NK-92 (cell line): ENCODE data around the gene PRR5.
"Not testable (repeated sequence)": the region's sequence is repeated elsewhere in the genome, so short reads cannot be mapped to it uniquely, and the experiment has no call there.

Experiments used
- DNase-seq: peaks from one replicate; lab custom pipeline; 2025; ENCODE audit not compliant: unreplicated experiment; lab: John Stamatoyannopoulos, UW

PRR5 gene

DNA sequence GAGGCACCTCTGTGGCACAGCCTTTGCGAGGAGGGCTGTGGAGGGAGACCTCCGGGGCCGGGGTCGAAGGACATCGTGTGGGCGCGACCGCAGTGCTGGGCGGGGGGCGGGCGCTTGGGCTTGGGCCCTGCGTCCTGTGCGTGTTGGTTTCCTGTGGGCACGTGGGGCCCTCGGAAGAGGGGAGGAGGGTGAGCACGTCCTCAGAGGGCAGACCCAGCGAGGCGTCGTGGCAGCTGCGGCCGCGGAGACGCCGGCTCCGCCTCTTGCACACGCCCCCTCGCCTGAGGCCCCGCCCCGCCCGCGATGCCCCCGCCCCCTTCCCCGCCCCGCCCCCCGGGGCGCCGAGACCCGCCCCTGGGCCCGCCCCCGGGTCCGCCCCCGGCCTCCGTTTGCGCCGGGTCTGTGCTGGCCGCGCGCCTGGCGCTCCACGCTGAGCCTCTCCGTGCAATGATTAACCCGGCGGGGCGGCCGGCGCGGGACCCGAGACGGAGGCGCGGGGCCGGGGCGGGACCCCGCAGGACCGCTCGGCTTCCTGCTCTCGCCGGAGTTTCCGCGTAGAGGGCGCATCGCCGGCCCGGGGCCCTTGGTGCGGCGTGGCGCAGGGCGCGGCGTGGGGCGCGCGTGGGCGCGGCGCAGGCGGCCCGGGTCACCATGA is at the start of gene PRR5:
PRR5 (plus strand) TSS at position 381 of the 655 bp plus-strand sequence; CDS start at position 652, 271 bp downstream.
- no peak for DNase-seq

GRCh38 chr22:44652866-44653265 is 49.1 kb upstream of the PRR5 start:
- DNase-seq: not testable (repeated sequence)

GRCh38 chr22:44658311-44658953 is 43.6 kb upstream of the PRR5 start:
- DNase-seq: no peak

- DNase-seq: no peak
Observed at GRCh38 chr22:44659140-44659539, 42.9 kb upstream of the PRR5 start.

GRCh38 chr22:44660051-44660830 is 41.8 kb upstream of the PRR5 start:
- no peak for DNase-seq

GRCh38 chr22:44661070-44661469 is 40.9 kb upstream of the PRR5 start:
- no peak for DNase-seq

DNA sequence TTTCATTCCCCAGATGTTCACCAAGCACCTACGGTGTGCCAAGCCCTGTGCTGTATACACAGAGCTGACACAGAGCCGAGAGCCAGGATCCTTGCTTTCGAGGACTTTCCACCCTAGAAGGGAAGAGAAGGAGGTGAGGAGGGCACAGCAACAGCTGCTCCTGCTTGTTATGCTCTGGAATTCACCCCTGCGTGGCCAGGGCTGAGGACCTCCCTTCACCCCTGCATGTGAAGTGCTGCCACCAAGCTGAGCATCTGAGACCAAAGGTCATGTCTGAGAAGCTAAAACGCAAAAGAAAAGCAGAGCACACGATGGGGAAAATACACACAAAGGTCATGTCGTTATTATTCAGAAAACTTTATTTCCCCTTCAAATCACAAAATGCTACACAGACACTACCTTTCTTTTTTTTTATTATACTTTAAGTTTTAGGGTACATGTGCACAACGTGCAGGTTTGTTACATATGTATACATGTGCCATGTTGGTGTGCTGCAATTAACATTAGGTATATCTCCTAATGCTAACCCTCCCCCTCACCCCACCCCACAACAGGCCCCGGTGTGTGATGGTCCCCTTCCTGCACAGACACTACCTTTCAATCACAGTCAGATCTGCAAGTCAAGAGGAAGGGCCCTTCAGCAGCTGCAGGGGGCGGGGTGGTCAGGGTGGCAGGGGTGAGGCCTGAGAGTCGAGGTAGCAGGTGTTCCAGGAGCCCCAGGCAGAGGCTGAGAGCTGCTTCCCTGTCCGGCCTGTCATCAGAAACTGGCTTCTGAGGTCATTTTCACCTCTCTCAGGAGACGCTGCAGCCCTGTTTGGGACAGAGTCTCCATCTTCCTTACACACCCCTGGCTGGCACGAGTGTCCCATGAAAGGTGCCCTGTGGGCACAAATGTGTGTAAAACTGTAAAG is 40.1 kb upstream of the PRR5 start:
- DNase-seq: no peak

- no peak for DNase-seq
Observed at GRCh38 chr22:44663256-44663999, 38.6 kb upstream of the PRR5 start.

GRCh38 chr22:44664149-44664548 is 37.9 kb upstream of the PRR5 start:
- no peak for DNase-seq

DNA sequence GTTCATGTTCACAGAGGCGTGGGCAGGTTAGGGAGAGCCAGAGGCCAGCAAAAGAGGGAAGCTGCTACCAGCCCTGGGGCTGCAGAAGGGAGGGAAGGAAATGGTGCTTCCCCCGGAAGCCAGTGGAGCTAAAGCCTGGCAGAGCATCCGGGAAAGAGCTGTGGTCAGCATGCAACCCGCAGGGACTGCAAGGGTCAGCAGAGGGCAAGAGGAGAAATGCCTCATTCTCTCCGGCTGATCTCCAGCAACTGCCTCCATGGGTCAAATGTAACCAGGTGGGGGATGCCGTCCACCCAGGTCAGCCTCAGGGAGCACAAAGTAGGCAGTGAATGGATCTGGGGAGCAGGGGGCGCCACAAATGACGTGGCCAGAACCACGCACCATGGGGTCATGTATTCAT is 36.9 kb upstream of the PRR5 start:
- DNase-seq: no peak

GRCh38 chr22:44666207-44666585 is 35.8 kb upstream of the PRR5 start:
- DNase-seq: no peak

DNA sequence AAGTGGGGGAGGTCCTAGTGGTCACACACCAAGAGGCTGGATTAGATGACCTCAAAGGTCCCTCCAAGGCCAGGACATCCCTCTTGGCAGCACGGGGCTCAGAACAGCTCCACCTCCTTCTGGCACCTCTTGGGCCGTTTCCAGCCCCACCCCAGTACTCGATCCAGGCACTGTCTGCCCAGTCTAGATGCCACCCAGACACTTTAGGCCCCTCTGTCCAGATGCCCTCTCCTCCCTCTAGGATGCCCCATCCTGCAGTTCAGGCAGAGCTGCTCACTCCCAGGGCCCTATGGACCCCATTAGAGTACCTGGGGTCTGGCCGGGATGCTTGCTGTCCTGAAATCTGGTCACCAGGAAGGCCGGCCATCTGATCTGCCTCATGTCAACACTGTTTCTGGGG is 34.7 kb upstream of the PRR5 start:
- no peak for DNase-seq

- DNase-seq: no peak
Observed at GRCh38 chr22:44667829-44668189, 34.2 kb upstream of the PRR5 start.

- no peak for DNase-seq
Observed at GRCh38 chr22:44668190-44668885, 33.7 kb upstream of the PRR5 start.

DNA sequence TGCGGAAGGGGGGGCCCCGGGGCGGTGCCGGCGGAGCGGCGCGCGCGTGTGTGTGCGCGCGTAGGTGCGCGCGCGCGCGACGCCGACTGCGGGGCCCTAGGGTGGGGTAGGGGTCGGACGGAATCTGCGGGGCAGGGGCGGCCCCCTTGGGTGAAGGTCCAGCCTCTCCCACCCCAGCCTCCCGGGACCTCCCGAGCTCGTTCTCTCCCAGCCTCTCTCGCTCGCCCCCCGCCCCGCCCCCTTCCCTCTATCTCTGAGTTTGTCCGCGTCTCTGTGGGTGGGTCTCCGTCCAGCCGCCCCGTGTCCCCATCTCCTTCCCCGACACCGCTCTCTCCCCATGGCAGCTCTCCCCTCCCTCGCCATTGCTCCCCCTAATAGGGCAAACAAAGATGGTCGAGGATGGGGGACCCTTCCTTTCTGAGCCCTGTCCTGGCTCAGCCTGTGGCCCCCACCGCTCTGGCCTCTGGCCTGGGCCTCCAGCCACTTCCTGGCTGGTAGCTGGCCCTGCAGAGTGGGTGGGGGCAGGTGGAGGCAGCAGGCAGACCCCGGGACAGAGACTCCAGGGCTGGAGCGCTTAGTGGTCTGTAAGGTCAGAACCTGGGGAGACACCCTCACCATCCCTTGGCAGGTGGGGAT is 33.0 kb upstream of the PRR5 start:
- DNase-seq: no peak

DNA sequence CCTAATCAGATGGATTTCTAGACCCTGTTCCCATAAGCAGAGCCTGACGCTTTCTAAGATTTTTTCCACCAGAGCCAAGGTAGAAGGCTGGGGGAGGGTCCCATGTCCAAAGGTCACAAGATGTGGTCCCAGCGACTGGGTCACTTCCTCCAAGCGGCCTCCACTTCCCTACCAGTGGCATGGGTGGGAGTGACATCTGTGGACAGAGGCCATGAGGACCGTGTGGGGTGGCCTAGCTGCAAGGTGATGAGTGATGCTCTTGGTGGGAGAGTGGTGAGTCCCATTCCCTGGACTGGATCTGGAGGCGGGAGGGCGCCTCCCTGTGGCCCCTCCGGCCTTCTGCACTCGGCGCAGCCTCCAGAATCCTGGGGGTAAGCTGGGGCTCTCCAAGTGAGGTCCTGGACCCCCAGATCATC is 32.4 kb upstream of the PRR5 start:
- no peak for DNase-seq

DNA sequence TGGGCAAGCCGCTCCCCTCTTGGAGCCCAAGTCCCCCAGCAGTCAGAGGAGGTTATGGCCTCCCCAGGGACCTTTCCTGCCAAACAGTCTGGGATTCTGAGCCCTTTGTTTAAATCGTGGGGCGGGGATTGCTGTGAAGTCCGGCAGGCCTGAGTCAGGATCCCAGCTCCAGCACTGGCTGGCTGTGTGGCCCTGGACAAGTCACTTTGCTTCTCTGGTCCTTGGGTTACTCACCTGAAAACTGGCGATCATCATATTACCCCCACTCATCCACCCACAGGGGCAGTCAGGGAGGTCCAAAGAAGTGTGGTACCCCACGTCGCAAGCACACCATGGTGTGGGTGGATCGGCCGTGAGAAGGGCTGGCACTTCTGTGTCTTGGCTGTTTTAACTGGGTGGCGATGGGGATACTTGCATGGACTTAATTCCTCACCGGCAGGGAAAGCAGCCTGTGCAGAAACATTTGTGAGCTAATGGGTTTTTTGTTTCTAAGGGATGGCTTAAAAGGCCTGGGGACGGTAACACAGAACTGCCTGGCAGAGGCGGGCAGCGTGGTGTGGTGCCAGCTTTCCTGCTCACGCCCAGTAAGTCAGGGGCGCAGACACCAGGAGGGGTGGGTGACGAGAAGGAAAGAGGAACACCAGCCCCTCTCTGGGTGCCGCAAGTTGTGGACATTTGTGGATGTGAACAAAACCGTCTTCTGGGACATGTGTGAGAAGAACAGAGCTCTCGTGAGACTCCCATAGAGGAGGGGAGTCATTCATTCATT is 31.6 kb upstream of the PRR5 start:
- DNase-seq: no peak

- DNase-seq: no peak
Observed at GRCh38 chr22:44671742-44672141, 30.3 kb upstream of the PRR5 start.

- DNase-seq: no peak
Observed at GRCh38 chr22:44672632-44673031, 29.4 kb upstream of the PRR5 start.
